ENCODE results near the gene SND1. TPM values are rescaled to one million over a fixed set of nuclear protein-coding genes. Genes with fewer than 3 reads are reported as not detected.

SND1 gene
- total RNA-seq, 1 donor from 2014 or later = 165 TPM

- Mint-ChIP-seq H3K4me1 (ENCODE audit: low read depth, unreplicated experiment) (peaks cover 27% of the 10 kb centered on the region), H3K4me3 (ENCODE audit: unreplicated experiment) (no peak overlapping the region), H3K36me3 (ENCODE audit: unreplicated experiment) (peaks cover 25% of the 10 kb centered on the region), H3K27me3 (ENCODE audit: unreplicated experiment) (no peaks in the 10 kb centered on the region), H3K9me3 (ENCODE audit: unreplicated experiment) (peaks cover 6% of the 10 kb centered on the region), H3K27ac (ENCODE audit: unreplicated experiment) (no peak overlapping the region)
- no peak for DNase-seq
- no peak for TF ChIP-seq CTCF (IDR thresholded peaks at IDR 0.05; ENCODE audit: partially characterized antibody, unreplicated experiment)
These were observed 281.2 kb downstream of the SND1 start for GRCh38 chr7:127933146-127933545.

- H3K4me1 Mint-ChIP-seq (ENCODE audit: low read depth, unreplicated experiment) = peaks cover 29% of the 10 kb centered on the region
- peaks cover 2% of the 10 kb centered on the region for H3K27me3 Mint-ChIP-seq (ENCODE audit: unreplicated experiment)
- H3K4me3 Mint-ChIP-seq (ENCODE audit: unreplicated experiment) = peak overlapping the region; percentile 17
- DNase-seq = no peak
- no peak overlapping the region for H3K27ac Mint-ChIP-seq (ENCODE audit: unreplicated experiment)
- no peak for TF ChIP-seq CTCF (IDR thresholded peaks at IDR 0.05; ENCODE audit: partially characterized antibody, unreplicated experiment)
- H3K9me3 Mint-ChIP-seq (ENCODE audit: unreplicated experiment) = peaks cover 6% of the 10 kb centered on the region
- H3K36me3 Mint-ChIP-seq (ENCODE audit: unreplicated experiment) = peaks cover 17% of the 10 kb centered on the region
These were observed 282.7 kb downstream of the SND1 start for GRCh38 chr7:127934711-127935110.

- peaks cover 6% of the 10 kb centered on the region for H3K9me3 Mint-ChIP-seq (ENCODE audit: unreplicated experiment)
- TF ChIP-seq CTCF (IDR thresholded peaks at IDR 0.05; ENCODE audit: partially characterized antibody, unreplicated experiment) = no peak
- H3K27ac Mint-ChIP-seq (ENCODE audit: unreplicated experiment) = peak overlapping the region; percentile 57
- peaks cover 14% of the 10 kb centered on the region for H3K36me3 Mint-ChIP-seq (ENCODE audit: unreplicated experiment)
- H3K4me1 Mint-ChIP-seq (ENCODE audit: low read depth, unreplicated experiment) = peaks cover 32% of the 10 kb centered on the region
- H3K4me3 Mint-ChIP-seq (ENCODE audit: unreplicated experiment) = peak overlapping the region; percentile 30
- peaks cover 2% of the 10 kb centered on the region for H3K27me3 Mint-ChIP-seq (ENCODE audit: unreplicated experiment)
- DNase-seq = peak; percentile 19
These were observed 283.9 kb downstream of the SND1 start for GRCh38 chr7:127935847-127936376.

- Mint-ChIP-seq H3K9me3 (ENCODE audit: unreplicated experiment) (peaks cover 4% of the 10 kb centered on the region), H3K36me3 (ENCODE audit: unreplicated experiment) (peaks cover 4% of the 10 kb centered on the region), H3K4me1 (ENCODE audit: low read depth, unreplicated experiment) (peaks cover 41% of the 10 kb centered on the region), H3K4me3 (ENCODE audit: unreplicated experiment) (no peak overlapping the region), H3K27ac (ENCODE audit: unreplicated experiment) (no peak overlapping the region), H3K27me3 (ENCODE audit: unreplicated experiment) (peaks cover 2% of the 10 kb centered on the region)
- TF ChIP-seq CTCF (IDR thresholded peaks at IDR 0.05; ENCODE audit: partially characterized antibody, unreplicated experiment) = no peak
- DNase-seq = no peak
These were observed 285.2 kb downstream of the SND1 start for GRCh38 chr7:127937066-127937680.

GRCh38 chr7:127938588-127938987 is 286.6 kb downstream of the SND1 start:
- H3K27me3 Mint-ChIP-seq (ENCODE audit: unreplicated experiment) = peaks cover 2% of the 10 kb centered on the region
- no peaks in the 10 kb centered on the region for H3K36me3 Mint-ChIP-seq (ENCODE audit: unreplicated experiment)
- H3K4me1 Mint-ChIP-seq (ENCODE audit: low read depth, unreplicated experiment) = peaks cover 43% of the 10 kb centered on the region
- peaks cover 4% of the 10 kb centered on the region for H3K9me3 Mint-ChIP-seq (ENCODE audit: unreplicated experiment)
- DNase-seq = no peak
- H3K27ac Mint-ChIP-seq (ENCODE audit: unreplicated experiment) = no peak overlapping the region
- H3K4me3 Mint-ChIP-seq (ENCODE audit: unreplicated experiment) = no peak overlapping the region
- TF ChIP-seq CTCF (IDR thresholded peaks at IDR 0.05; ENCODE audit: partially characterized antibody, unreplicated experiment) = no peak
